ENCODE measurements around the gene HTR2C.
"Not testable (repeated sequence)": the region's sequence is repeated elsewhere in the genome, so short reads cannot be mapped to it uniquely, and the experiment has no call there.

The HTR2C gene

GRCh38 chrX:114819509-114819908 is 235.6 kb downstream of the HTR2C start:
- no peak for DNase-seq (ENCODE audit: low spot score in 2 of 2)
- H3K9me3 Mint-ChIP-seq: peaks cover 3% of the 10 kb centered on the region

GRCh38 chrX:114841051-114841450 is 257.2 kb downstream of the HTR2C start:
- H3K9me3 Mint-ChIP-seq: peaks cover 2% of the 10 kb centered on the region
- DNase-seq (ENCODE audit: low spot score in 2 of 2) (no peak), ATAC-seq (no peak)
- H3K4me3 Mint-ChIP-seq: no peak overlapping the region
- no peaks in the 10 kb centered on the region for H3K4me1 Mint-ChIP-seq
- H3K36me3 Mint-ChIP-seq: no peaks in the 10 kb centered on the region
- no peak overlapping the region for H3K27ac Mint-ChIP-seq

More at GRCh38 chrX:114819509-114819908, 235.6 kb downstream of the HTR2C start:
- H3K36me3 Mint-ChIP-seq: no peaks in the 10 kb centered on the region
- no peak for ATAC-seq
- H3K4me3 Mint-ChIP-seq: no peak overlapping the region
- H3K4me1 Mint-ChIP-seq: no peaks in the 10 kb centered on the region
- no peak overlapping the region for H3K27ac Mint-ChIP-seq

- H3K36me3 Mint-ChIP-seq: no peaks in the 10 kb centered on the region
- DNase-seq (ENCODE audit: low spot score in 2 of 2) (no peak), ATAC-seq (no peak)
- no peak overlapping the region for H3K27ac Mint-ChIP-seq
- no peaks in the 10 kb centered on the region for H3K4me1 Mint-ChIP-seq
- H3K9me3 Mint-ChIP-seq: peaks cover 2% of the 10 kb centered on the region
- H3K4me3 Mint-ChIP-seq: no peak overlapping the region
These were observed 258.3 kb downstream of the HTR2C start for GRCh38 chrX:114842181-114842580.

- no peaks in the 10 kb centered on the region for H3K4me1 Mint-ChIP-seq
- no peak overlapping the region for H3K27ac Mint-ChIP-seq
- H3K36me3 Mint-ChIP-seq: no peaks in the 10 kb centered on the region
- no peak overlapping the region for H3K4me3 Mint-ChIP-seq
- H3K9me3 Mint-ChIP-seq: peaks cover 10% of the 10 kb centered on the region
- DNase-seq (ENCODE audit: low spot score in 2 of 2) (no peak), ATAC-seq (no peak)
These were observed 305.6 kb downstream of the HTR2C start for GRCh38 chrX:114889481-114889880.

- Mint-ChIP-seq H3K36me3 (no peaks in the 10 kb centered on the region), H3K4me1 (no peaks in the 10 kb centered on the region), H3K4me3 (no peak overlapping the region), H3K9me3 (peaks cover 12% of the 10 kb centered on the region), H3K27ac (no peak overlapping the region)
- DNase-seq (ENCODE audit: low spot score in 2 of 2): no peak
- ATAC-seq: no peak
These were observed 319.7 kb downstream of the HTR2C start for GRCh38 chrX:114903618-114904017.

GRCh38 chrX:114905251-114905650 is 321.4 kb downstream of the HTR2C start:
- Mint-ChIP-seq H3K9me3 (peaks cover 12% of the 10 kb centered on the region), H3K4me3 (no peak overlapping the region), H3K36me3 (no peaks in the 10 kb centered on the region), H3K4me1 (no peaks in the 10 kb centered on the region), H3K27ac (no peak overlapping the region)
- ATAC-seq: no peak
- DNase-seq (ENCODE audit: low spot score in 2 of 2): no peak

GRCh38 chrX:114906984-114907510 is 323.2 kb downstream of the HTR2C start:
- no peak overlapping the region for H3K27ac Mint-ChIP-seq
- H3K9me3 Mint-ChIP-seq: peaks cover 9% of the 10 kb centered on the region
- DNase-seq (ENCODE audit: low spot score in 2 of 2) (no peak), ATAC-seq (no peak)
- H3K4me1 Mint-ChIP-seq: no peaks in the 10 kb centered on the region
- no peak overlapping the region for H3K4me3 Mint-ChIP-seq
- no peaks in the 10 kb centered on the region for H3K36me3 Mint-ChIP-seq

- no peak overlapping the region for H3K27ac Mint-ChIP-seq
These were observed 340.5 kb downstream of the HTR2C start for GRCh38 chrX:114924423-114924822.

GRCh38 chrX:114924856-114925255 is 341.0 kb downstream of the HTR2C start:
- H3K4me1 Mint-ChIP-seq: no peaks in the 10 kb centered on the region
- H3K27ac Mint-ChIP-seq: no peak overlapping the region
- DNase-seq (ENCODE audit: low spot score in 2 of 2): no peak
- H3K36me3 Mint-ChIP-seq: no peaks in the 10 kb centered on the region
- H3K4me3 Mint-ChIP-seq: no peak overlapping the region
- H3K9me3 Mint-ChIP-seq: peaks cover 2% of the 10 kb centered on the region
- no peak for ATAC-seq

More at GRCh38 chrX:114924423-114924822, 340.5 kb downstream of the HTR2C start:
- Mint-ChIP-seq H3K4me3 (no peak overlapping the region), H3K4me1 (no peaks in the 10 kb centered on the region), H3K36me3 (no peaks in the 10 kb centered on the region), H3K9me3 (peaks cover 2% of the 10 kb centered on the region)
- DNase-seq (ENCODE audit: low spot score in 2 of 2): no peak
- no peak for ATAC-seq

GRCh38 chrX:114930227-114930626 is 346.3 kb downstream of the HTR2C start:
- H3K9me3 Mint-ChIP-seq: peaks cover 7% of the 10 kb centered on the region
- DNase-seq (ENCODE audit: low spot score in 2 of 2): no peak
- ATAC-seq: no peak
- no peaks in the 10 kb centered on the region for H3K36me3 Mint-ChIP-seq
- no peaks in the 10 kb centered on the region for H3K4me1 Mint-ChIP-seq
- no peak overlapping the region for H3K27ac Mint-ChIP-seq
- no peak overlapping the region for H3K4me3 Mint-ChIP-seq

- Mint-ChIP-seq H3K9me3 (peaks cover 11% of the 10 kb centered on the region), H3K4me3 (no peak overlapping the region), H3K4me1 (no peaks in the 10 kb centered on the region), H3K36me3 (no peaks in the 10 kb centered on the region), H3K27ac (no peak overlapping the region)
- no peak for ATAC-seq
- DNase-seq (ENCODE audit: low spot score in 2 of 2): no peak
These were observed 348.7 kb downstream of the HTR2C start for GRCh38 chrX:114932550-114932949.

- not testable (repeated sequence) for H3K36me3 Mint-ChIP-seq; H3K27ac Mint-ChIP-seq; DNase-seq (ENCODE audit: low spot score in 2 of 2); ATAC-seq; H3K4me3 Mint-ChIP-seq; H3K4me1 Mint-ChIP-seq
- peaks cover 11% of the 10 kb centered on the region for H3K9me3 Mint-ChIP-seq
These were observed 349.4 kb downstream of the HTR2C start for GRCh38 chrX:114933291-114933690.

GRCh38 chrX:114937090-114937489 is 353.2 kb downstream of the HTR2C start:
- ATAC-seq; H3K27ac Mint-ChIP-seq; H3K36me3 Mint-ChIP-seq; H3K4me1 Mint-ChIP-seq; H3K4me3 Mint-ChIP-seq; DNase-seq (ENCODE audit: low spot score in 2 of 2): not testable (repeated sequence)
- H3K9me3 Mint-ChIP-seq: peaks cover 15% of the 10 kb centered on the region

GRCh38 chrX:114952696-114953095 is 368.8 kb downstream of the HTR2C start:
- H3K36me3 Mint-ChIP-seq: no peaks in the 10 kb centered on the region
- H3K27ac Mint-ChIP-seq: no peak overlapping the region
- ATAC-seq: no peak

More at GRCh38 chrX:114952696-114953095, 368.8 kb downstream of the HTR2C start:
- no peaks in the 10 kb centered on the region for H3K4me1 Mint-ChIP-seq
- peaks cover 10% of the 10 kb centered on the region for H3K9me3 Mint-ChIP-seq
- no peak for DNase-seq (ENCODE audit: low spot score in 2 of 2)
- H3K4me3 Mint-ChIP-seq: no peak overlapping the region
